Measurements from ENCODE around the gene DAAM1. TPM values are rescaled to one million over a fixed set of nuclear protein-coding genes. Genes with fewer than 3 reads are reported as not detected.

Gene DAAM1
- polyA plus RNA-seq, 1 of the 3 experiments (the other 2 are of a cell fraction) = 5.1 TPM

- TF ChIP-seq USF2 (IDR thresholded peaks at IDR 0.05; ENCODE audit: borderline replicate concordance, low read depth, low read length) (no peak), GABPA (IDR thresholded peaks at IDR 0.05; ENCODE audit: low read depth) (no peak), TCF12 (IDR thresholded peaks at IDR 0.05) (peak; percentile 82), POLR2AphosphoS5 (IDR thresholded peaks at IDR 0.05; ENCODE audit: low read depth, low read length) (peak; percentile 38; the same call in 1 of the 2 replicates)
Observed at GRCh38 chr14:59251811-59252771, 63.6 kb downstream of the DAAM1 start (continued).

- CTCF ChIA-PET = no interaction called here
- DNase-seq = no peak
- Histone ChIP-seq H3K9ac (no peak overlapping the region), H3F3A (replicated peaks; ENCODE audit: insufficient read depth) (peaks cover 5% of the 10 kb centered on the region), H3K4me2 (no peak overlapping the region), H2AFZ (ENCODE audit: low read depth) (no peak overlapping the region), H3K27ac (ENCODE audit: low read depth in 2 of 2, low read length in 1 of 2) (peak overlapping the region; percentile 77 to 95; a peak in 3 of 4 replicates), H3K27me3 (ENCODE audit: insufficient read depth) (no peaks in the 10 kb centered on the region), H3K79me2 (ENCODE audit: insufficient read depth) (peaks cover 8% of the 10 kb centered on the region; the same call in 1 of the 2 replicates), H4K20me1 (ENCODE audit: insufficient read depth) (no peaks in the 10 kb centered on the region), H3K4me3 (ENCODE audit: low read depth in 2 of 2, low read length in 1 of 2) (no peak overlapping the region), H3K4me1 (ENCODE audit: control insufficient read depth in 1 of 2, insufficient read depth in 2 of 2, low read depth in 1 of 2, low read length in 1 of 2) (peaks cover 19 to 33% of the 10 kb centered on the region in 2 experiments), H3K9me2 (no peaks in the 10 kb centered on the region), H3K36me3 (replicated peaks in 1 of 2; ENCODE audit: control insufficient read depth in 1 of 2, insufficient read depth in 2 of 2, low read length in 1 of 2) (no peaks in the 10 kb centered on the region), H3K9me3 (no peaks in the 10 kb centered on the region)
- POLR2A ChIA-PET = no interaction called here
- TF ChIP-seq RFX5 (IDR thresholded peaks at IDR 0.05; ENCODE audit: low read length) (no peak), RCOR1 (IDR thresholded peaks at IDR 0.05; ENCODE audit: low read length) (no peak), TAF1 (IDR thresholded peaks at IDR 0.05; ENCODE audit: borderline replicate concordance, low read depth, low read length) (no peak), REST (IDR thresholded peaks at IDR 0.05; ENCODE audit: low read depth, low read length) (no peak), POLR2AphosphoS5 (IDR thresholded peaks at IDR 0.05; ENCODE audit: low read depth, low read length) (no peak), USF1 (IDR thresholded peaks at IDR 0.05; ENCODE audit: borderline replicate concordance, low read depth) (no peak), IRF3 (IDR thresholded peaks at IDR 0.05; ENCODE audit: low read depth, low read length) (no peak), SMC3 (IDR thresholded peaks at IDR 0.05; ENCODE audit: low read depth, low read length) (no peak), JUND (IDR thresholded peaks at IDR 0.05) (no peak), YY1 (IDR thresholded peaks at IDR 0.05; ENCODE audit: low read depth) (no peak), EP300 (IDR thresholded peaks at IDR 0.05; ENCODE audit: borderline replicate concordance in 1 of 2, low read depth in 1 of 2, low read length in 1 of 2) (no peak), RAD21 (IDR thresholded peaks at IDR 0.05; ENCODE audit: low read length) (no peak), CHD2 (IDR thresholded peaks at IDR 0.05; ENCODE audit: low read length, partially characterized antibody) (no peak), EZH2phosphoT487 (IDR thresholded peaks at IDR 0.05; ENCODE audit: borderline replicate concordance, low read depth) (no peak), FOXM1 (IDR thresholded peaks at IDR 0.05; ENCODE audit: low read depth) (no peak), MEF2A (IDR thresholded peaks at IDR 0.05; ENCODE audit: borderline replicate concordance, low read depth) (no peak), USF2 (IDR thresholded peaks at IDR 0.05; ENCODE audit: borderline replicate concordance, low read depth, low read length) (no peak), TEAD4 (IDR thresholded peaks at IDR 0.05; ENCODE audit: borderline replicate concordance, insufficient read depth) (no peak)
- 94% methylated on average over 5 of the region's 5 CpGs for WGBS (ENCODE audit: low lambda C conversion rate)
Observed at GRCh38 chr14:59252772-59253500, 64.5 kb downstream of the DAAM1 start.
